Calu3 (cell line): ENCODE results near the gene JPT2. TPM values are rescaled to one million over a fixed set of nuclear protein-coding genes. Genes with fewer than 3 reads are reported as not detected.

ENCODE experiments used
- BruUV-seq: library from RNA; stranded (reverse); fragments of 400-500 nt; replicated peaks from 2 replicates; lab custom pipeline; 2021; lab: Mats Ljungman, UMichigan
- CTCF ChIA-PET: fragments of 300-600 bp; sonication (Branson Sonifier 250); formaldehyde crosslinking; loops from one replicate; lab custom pipeline; 2022; ENCODE audit warnings: antibody characterized with exemption; lab: Charles Lee
- DNase-seq: peaks from one replicate; pipeline ENCODE4 v3.0.0; 2022
- H3K27ac Mint-ChIP-seq: one replicate; pipeline ENCODE4 v1.8.0; 2022; ENCODE audit warnings: mixed read lengths; ENCODE audit not compliant: unreplicated experiment
- H3K27me3 Mint-ChIP-seq: one replicate; pipeline ENCODE4 v1.8.0; 2022; ENCODE audit warnings: mixed read lengths; ENCODE audit not compliant: unreplicated experiment
- H3K36me3 Mint-ChIP-seq: one replicate; pipeline ENCODE4 v1.8.0; 2022; ENCODE audit warnings: mild to moderate bottlenecking, moderate library complexity, mixed read lengths; ENCODE audit not compliant: insufficient read depth, unreplicated experiment
- H3K4me1 Mint-ChIP-seq: one replicate; pipeline ENCODE4 v1.8.0; 2022; ENCODE audit warnings: mild to moderate bottlenecking, low read depth, mixed read lengths; ENCODE audit not compliant: unreplicated experiment
- H3K4me3 Mint-ChIP-seq: one replicate; pipeline ENCODE4 v1.8.0; 2022; ENCODE audit warnings: mild to moderate bottlenecking, low read depth, moderate library complexity, mixed read lengths; ENCODE audit not compliant: unreplicated experiment
- H3K9me3 Mint-ChIP-seq: one replicate; pipeline ENCODE4 v1.8.0; 2022; ENCODE audit warnings: low read depth, mixed read lengths; ENCODE audit not compliant: unreplicated experiment
- CTCF ChIP-seq: fragments of 200-600 bp; IDR thresholded peaks from one replicate; pipeline ENCODE4 v1.8.0; 2022; ENCODE audit warnings: antibody characterized with exemption; ENCODE audit not compliant: unreplicated experiment
- intact Hi-C: fragments of 100-400 bp; cut with micrococcal nuclease; formaldehyde crosslinking; loops from one replicate; pipeline ENCODE4 v1.10.0; 2022; ENCODE audit not compliant: unreplicated experiment
- total RNA-seq: library from RNA; stranded (reverse); gene quantifications from 2 replicates; pipeline ENCODE4 v1.2.3, GENCODE V29; 2022

JPT2 gene
- total RNA-seq, 1 experiment from 2014 or later = 185 TPM

DNA sequence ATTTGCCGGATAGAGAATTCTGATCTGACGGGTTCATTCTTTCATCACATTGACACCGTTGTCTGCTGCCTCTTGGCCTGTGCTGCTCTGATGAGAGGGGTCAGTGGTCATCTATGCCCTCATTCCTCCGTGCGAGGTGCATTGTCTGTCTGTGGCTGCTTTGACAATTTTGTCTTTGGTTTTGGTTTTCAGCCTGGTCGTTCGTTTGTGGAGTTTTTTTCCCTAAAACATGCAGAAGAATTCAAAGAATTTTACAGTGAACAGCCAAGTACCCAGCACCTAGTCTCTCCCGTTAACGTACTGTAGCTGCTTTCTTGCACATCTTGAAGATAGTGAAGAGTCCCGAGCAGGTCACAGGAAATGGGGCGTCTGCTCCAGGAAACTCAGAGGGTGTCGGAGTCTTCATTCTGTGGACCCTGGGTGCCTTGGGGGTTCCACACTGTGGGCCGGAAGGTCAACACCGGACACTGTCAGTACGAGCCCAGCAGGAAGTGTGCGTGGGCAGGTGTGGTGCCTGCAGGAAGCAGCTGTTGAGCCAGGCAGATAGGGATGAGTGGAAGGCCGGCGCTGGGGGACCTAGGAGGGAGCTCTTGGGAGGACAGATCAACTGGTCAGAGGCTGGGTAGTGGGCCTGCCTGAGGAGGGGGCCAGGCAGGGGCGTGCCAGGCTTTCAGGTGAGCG, 37.7 kb upstream of the JPT2 start:
- H3K4me3 Mint-ChIP-seq = no peak overlapping the region

GRCh38 chr16:1641261-1641660, 36.8 kb upstream of the JPT2 start:
- Mint-ChIP-seq H3K4me3 (no peak overlapping the region), H3K4me1 (peaks cover 10% of the 10 kb centered on the region), H3K9me3 (no peaks in the 10 kb centered on the region), H3K27ac (no peak overlapping the region), H3K27me3 (no peaks in the 10 kb centered on the region), H3K36me3 (peaks cover 50% of the 10 kb centered on the region)
- CTCF ChIA-PET = no interaction called here
- BruUV-seq = no TSS peak
- intact Hi-C loops = no loop called here
- DNase-seq = no peak
- no peak for TF ChIP-seq CTCF

More for the DNA sequence above, 37.7 kb upstream of the JPT2 start:
- no peak overlapping the region for H3K27ac Mint-ChIP-seq
- no peaks in the 10 kb centered on the region for H3K27me3 Mint-ChIP-seq
- CTCF ChIA-PET = no interaction called here
- no peak for DNase-seq
- no TSS peak for BruUV-seq
- H3K4me1 Mint-ChIP-seq = peaks cover 1% of the 10 kb centered on the region
- intact Hi-C loops = no loop called here
- peaks cover 53% of the 10 kb centered on the region for H3K36me3 Mint-ChIP-seq
- no peak for TF ChIP-seq CTCF
- no peaks in the 10 kb centered on the region for H3K9me3 Mint-ChIP-seq

DNA sequence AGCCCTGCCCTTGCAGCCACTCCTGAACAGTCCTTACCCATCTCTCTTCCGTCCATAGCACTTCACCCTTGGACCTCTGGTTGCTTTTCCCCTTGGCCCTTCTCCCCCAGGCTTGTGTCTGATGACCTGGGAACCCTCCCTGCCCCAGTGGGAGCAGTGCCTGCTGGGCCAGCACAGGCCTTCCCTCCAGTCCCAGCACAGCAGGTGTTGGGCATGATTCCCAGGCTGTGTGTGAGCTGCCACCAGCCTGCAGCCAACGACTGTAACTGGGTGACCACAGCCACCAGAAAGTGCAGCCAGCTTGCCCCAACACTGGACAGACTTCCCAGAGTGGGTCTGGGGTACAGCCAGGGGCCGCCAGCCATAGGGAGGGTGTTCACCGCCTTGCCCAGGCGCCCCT, 35.9 kb upstream of the JPT2 start:
- peaks cover 50% of the 10 kb centered on the region for H3K36me3 Mint-ChIP-seq
- intact Hi-C loops = no loop called here
- no peak overlapping the region for H3K27ac Mint-ChIP-seq
- DNase-seq = no peak
- peaks cover 11% of the 10 kb centered on the region for H3K4me1 Mint-ChIP-seq
- H3K9me3 Mint-ChIP-seq = no peaks in the 10 kb centered on the region
- no peaks in the 10 kb centered on the region for H3K27me3 Mint-ChIP-seq
- CTCF ChIA-PET = no interaction called here
- TF ChIP-seq CTCF = no peak
- H3K4me3 Mint-ChIP-seq = no peak overlapping the region
- no TSS peak for BruUV-seq

GRCh38 chr16:1642753-1643152, 35.3 kb upstream of the JPT2 start:
- BruUV-seq = no TSS peak
- no peak for TF ChIP-seq CTCF
- no peak overlapping the region for H3K4me3 Mint-ChIP-seq
- no peaks in the 10 kb centered on the region for H3K27me3 Mint-ChIP-seq
- CTCF ChIA-PET = interaction anchor here (0.5 kb wide), 1 partner anchor 1518 kb away, joined by 4 read pairs; no protein-coding TSS in a partner anchor
- H3K27ac Mint-ChIP-seq = no peak overlapping the region
- peaks cover 50% of the 10 kb centered on the region for H3K36me3 Mint-ChIP-seq
- no peak for DNase-seq
- intact Hi-C loops = no loop called here
- H3K9me3 Mint-ChIP-seq = no peaks in the 10 kb centered on the region
- H3K4me1 Mint-ChIP-seq = peaks cover 11% of the 10 kb centered on the region
